G401.6 (cell line): ENCODE data around the gene CDH23.

Experiments used
- FAIRE-seq: peaks from 2 replicates; lab custom pipeline; 2012; peaks lifted over from hg19 to GRCh38; lab: Jason Lieb, UNC

Gene CDH23

DNA sequence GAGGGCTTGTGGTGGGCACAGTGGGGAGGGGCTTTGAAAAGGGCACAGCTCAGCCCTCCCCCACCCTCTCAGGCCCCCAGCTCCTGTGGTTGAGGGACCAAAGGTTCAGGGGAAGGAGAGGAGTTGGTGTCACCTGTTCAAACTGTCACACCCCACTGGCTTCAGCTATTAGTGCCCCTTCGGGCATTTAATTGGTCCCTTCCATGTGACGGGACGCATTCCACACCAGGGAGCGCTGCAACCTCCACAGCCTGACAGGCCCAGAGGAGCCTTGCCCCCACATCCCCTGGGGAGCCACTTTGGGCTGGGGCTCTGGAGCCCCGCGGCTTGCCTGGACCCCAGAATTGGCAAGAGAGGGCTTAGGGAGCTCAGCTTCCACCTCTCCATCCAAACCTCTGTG lies 247.2 kb downstream of the CDH23 start:
- FAIRE-seq: no peak

DNA sequence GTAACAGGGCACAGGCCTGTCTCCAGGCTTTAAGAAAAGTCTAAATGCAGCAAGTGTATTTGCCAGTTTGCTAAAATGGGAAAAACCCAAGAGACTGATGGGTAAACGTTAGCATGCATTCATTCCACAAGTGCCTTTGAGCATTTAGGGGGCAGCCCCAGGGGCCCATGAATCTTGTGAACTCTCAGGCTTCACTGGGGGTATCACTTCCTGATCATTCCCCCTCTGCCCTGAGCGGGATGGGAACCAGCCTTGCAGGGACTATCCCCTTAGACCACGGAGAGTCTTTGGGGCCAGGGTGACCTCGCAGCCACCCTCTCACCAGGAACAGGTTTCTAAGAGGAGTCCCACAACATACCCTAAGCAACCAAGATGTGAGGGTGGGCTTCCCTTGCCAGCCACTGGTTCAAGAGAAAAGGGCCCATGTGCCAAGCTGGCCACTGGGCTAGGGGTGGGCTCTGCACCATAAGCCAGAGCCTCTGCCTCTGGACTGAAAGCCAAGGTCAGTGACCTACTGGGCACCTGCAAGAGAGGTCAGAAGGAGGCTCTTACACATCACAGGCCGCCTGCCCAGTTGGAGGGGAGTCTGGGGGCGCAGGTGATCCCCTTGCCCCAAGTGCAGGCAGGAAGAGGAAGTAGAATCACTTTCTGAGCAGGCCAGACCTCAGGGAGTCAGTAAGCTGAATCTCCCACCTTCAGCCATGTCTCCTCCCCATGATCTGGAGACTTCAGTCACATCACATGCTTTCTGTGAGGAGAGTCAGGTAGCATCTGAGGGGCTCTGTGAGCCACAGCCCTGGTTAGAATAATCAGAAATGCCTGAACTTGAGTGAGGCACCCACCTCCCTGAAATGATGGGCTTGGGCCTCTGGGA lies 247.8 kb downstream of the CDH23 start:
- FAIRE-seq: no peak

DNA sequence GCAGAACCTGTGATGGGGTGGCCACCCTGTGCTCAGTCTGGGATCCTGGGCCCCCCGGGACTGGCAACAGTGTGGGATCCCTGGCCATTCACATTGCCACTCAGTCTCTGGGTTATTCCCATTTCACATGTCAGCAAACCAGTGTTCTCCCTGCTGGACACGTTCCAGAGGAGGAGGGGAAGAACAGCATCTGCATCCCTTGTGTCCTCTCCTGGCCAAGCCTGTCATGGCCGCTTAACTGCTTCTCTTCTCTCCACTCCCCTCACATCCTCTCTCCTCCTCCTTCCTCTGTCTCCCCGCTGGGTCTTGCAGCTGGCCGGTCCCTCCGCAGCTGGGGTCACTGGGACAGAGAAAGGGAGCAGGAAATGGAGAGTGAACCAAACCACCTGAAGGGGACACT lies 248.5 kb downstream of the CDH23 start:
- FAIRE-seq: no peak

DNA sequence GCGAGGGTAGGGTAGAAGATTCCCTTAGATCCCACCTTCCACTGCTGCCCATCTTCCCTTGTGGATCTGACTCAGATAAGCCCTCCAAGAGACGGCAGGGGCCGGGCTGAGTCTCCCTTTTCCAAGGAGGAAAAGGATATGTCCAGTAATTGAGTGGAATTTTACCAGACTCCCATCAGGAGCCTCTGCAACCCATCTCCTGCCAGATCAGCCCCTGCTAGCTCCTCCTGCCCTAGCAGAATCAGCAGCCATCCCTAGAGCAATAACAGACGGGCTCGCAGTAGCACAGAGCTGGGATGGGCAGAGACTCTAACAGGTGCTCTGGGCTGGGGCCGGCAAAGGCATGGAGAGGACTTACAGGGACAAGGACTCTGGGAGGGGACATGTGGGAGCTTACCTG lies 249.3 kb downstream of the CDH23 start:
- FAIRE-seq: no peak

DNA sequence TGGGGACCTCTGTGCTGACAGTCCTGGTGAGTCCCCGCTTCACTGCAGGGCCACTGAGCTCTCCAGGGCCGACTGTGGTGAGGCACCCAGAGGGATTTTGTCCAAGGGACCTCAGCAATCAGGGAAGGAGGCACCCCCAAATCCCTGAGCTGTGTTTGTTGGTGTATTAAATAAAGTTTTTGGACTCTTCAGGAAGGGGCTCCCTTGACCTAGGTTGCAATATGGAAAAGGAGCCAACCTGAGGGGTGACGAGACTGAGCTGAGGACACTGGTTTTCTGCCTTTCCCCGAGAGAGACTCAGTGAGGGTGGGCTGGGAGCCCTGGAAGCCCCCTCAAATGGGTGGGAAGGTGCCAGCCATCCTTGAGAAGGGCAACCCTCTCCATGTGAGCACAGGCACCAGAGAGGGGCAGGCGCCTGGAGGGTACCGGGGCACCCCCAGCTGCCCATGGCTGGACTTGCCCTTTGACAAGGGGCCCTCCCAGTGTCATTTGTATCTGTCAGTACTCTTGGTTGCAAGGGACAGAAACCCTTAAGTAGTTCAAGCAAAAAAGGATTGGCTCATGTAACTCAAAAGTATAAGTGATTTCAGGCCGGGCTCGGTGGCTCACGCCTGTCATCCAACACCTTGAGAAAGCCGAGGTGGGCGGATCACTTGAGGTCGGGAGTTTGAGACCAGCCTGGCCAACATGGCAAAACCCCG lies 250.0 kb downstream of the CDH23 start:
- no peak for FAIRE-seq

DNA sequence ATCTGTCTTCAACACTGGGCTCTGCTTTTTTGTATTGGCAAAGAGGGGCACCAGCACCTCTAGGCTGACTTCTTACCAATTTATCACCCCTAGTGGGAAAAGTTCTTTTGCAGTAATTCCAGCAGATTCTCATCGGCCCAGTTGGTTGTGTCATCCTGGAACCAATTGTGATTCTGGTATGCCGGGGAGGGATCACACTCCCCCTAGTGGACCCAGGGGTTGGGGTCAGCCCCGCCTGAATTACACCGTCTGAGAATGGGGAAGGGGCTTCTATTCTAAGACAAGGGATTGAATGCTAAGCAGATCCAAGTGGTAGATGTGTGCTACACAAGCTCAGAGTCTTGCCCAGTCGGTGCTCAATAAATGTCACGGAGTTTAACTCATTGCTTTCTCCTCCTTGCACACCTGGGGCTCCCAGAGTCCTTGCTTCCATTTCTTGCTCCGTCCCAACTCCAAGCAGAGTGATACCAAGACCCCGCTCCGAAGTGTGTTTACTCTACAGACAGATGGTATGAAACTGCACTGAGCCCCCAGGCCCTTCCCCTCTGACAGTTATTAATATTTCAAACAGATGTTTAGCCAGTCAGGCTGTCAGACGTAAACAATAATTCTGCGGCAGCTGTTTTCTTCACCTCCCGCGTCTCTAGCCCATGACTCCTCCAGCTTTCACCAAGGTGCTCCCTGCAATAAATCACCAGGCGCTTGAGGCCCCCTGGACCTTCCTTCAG lies 251.0 kb downstream of the CDH23 start:
- no peak for FAIRE-seq

DNA sequence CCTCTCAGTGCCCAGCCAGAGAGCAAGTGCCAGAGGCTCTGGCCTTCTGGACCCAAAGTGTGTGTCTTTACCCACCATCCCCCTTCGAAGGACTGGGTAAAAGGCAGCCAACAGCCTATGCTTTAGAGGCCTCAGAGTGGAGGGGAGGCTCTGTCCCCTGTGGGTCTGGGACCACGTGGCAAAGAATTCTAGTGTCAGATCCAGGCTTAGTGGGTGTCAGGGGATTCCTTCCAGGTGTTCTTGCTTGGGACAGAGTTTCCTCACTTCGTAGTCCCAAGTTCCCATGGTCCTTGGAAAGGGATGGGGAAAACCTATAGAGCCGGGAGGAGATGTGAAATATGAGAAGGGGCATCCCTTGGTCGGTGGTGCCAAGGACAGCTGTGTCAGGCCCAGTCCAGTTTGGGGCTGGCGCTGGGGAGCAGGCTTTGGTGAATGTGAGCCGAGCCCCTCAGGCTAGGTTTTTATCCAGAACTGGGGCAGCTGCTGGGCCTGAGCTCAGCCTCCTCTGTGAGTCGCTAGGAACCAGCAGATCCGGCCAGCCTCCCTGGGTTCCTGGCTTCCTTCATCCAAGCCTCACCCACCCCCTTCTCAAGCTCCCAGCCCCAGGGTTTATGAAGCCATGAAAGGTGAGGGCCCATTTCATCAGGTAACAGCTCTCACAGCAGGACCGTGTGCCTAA lies 251.7 kb downstream of the CDH23 start:
- FAIRE-seq: no peak

DNA sequence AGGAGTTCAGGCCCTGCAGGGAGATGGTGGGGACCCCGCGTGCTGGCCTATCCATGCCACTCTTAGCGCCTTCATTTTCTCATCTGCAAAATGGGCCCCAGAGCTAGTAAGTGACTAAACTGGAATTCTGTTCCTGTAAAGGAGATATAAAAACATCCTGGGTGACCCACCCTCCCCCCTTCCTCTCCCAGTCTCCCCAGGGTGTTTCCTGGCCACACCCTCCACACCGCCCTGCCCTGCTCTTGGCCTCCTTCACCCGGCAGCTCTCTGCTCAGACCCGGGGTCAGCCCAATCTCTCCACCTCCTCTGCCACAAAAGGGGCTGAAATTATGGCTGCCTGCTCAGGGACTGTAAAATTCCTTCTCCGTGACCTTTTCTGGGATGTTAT lies 252.2 kb downstream of the CDH23 start:
- no peak for FAIRE-seq

DNA sequence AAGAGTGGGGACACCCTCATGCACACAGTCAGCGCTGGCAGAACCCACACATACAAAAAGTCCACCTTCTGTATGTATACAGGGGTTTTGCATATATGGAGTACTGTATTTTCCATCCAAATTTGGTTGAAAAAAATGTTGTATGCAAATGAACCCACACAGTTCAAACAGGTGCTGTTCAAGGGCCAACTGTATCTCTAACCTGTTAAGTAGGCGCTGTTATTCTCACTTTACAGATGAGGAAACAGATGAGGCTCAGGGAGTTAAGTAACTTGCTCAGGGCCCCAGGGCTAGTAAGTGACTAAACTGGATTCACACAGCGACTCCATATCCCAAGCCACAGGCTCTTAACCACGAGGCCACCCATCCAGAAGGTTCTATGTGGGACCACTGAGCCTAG lies 252.9 kb downstream of the CDH23 start:
- no peak for FAIRE-seq

DNA sequence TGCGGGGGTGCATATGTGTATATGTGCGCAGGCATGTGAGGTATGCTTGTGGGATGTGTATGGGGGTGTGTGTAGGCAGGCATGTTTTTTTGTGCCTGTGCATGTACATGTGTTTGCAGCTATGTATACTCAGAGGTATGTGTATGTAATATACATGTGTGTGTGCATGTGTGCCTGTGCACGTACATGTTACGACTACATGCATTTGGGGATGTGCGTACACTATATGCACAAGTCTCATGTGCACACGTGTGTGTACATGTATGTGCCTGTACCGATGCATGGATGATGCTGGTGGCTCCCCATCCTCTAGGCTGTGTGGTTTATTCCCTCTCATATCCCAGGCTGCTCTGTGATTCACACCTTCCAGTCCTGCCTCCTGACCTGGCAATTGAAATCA lies 253.7 kb downstream of the CDH23 start:
- FAIRE-seq: no peak

DNA sequence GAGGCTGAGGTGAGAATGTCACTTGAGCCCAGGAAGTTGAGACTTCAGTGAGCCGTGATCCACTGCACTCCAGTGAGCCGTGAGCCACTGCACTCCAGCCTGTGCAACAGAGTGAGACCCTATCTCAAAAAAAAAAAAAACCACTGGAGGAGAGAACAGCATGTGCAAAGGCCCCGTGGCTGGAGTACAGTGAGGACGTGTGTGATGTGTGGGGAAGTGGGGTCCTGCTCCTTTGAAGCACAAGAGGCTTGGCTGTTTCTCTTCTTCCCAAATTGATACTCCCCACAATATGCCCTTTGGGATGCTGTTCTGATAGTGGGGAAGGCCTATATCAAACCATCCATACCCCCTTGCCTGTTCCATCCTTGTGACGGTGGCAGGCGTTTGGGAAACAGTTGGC lies 254.7 kb downstream of the CDH23 start:
- FAIRE-seq: no peak

DNA sequence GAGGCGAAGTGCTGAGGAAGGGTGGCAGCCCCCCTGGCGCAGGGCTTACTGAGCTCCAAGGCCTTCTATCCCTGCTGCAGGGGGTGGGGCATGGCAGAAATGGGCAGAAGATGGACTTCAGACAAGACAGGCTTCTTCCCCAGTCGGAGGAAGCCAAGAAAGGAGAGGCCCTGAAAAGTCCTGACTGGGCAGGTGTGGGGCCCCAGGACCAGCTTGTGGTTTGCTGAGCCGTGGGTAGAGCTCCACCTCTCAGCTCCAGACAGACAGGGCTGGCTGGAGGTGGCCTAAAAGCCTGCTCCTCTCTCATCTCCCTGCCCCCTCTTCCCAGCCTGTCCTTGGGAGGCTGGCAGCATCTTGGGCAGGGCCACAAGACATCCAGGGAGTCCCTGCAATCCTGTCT lies 255.2 kb downstream of the CDH23 start:
- FAIRE-seq: no peak

DNA sequence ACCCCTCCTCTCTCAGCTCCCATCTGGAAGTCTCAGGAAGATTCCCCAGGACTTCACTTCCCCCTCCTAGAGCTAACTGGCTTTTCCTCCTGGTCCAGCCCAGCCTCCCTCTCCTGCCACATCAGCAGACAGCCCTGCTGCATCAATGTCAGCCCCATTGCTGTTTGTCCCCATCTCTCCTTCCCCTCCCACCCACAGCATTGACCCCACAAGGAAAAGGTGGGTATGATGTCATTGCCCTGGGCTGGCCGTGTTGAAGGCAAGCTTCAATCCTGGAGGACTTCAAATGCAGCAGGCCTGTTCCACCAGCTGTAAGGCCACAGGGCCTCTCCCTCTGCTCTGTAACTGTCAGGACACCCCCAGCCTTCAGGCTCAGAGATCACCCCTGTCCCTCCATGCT lies 256.3 kb downstream of the CDH23 start:
- no peak for FAIRE-seq

DNA sequence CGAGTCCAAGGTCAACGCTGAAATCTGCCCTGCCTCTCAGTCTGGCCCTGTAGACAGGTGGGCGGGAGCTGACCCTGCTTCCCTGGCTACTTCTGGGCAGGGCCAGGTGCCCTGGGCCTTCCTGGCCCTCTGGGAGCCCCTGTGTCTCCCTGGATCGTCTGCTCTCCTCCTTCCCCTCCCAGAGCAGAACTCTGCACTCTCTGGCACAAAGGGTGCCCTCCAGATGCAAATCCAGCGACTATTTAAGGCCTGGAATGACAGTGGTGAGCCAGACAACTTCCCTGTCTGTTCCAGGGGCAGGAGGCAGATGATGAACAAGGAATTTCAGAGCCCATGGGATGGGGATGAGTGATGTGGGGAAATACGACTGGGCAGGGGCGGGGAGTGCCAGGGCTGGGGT lies 259.5 kb downstream of the CDH23 start:
- FAIRE-seq: no peak

DNA sequence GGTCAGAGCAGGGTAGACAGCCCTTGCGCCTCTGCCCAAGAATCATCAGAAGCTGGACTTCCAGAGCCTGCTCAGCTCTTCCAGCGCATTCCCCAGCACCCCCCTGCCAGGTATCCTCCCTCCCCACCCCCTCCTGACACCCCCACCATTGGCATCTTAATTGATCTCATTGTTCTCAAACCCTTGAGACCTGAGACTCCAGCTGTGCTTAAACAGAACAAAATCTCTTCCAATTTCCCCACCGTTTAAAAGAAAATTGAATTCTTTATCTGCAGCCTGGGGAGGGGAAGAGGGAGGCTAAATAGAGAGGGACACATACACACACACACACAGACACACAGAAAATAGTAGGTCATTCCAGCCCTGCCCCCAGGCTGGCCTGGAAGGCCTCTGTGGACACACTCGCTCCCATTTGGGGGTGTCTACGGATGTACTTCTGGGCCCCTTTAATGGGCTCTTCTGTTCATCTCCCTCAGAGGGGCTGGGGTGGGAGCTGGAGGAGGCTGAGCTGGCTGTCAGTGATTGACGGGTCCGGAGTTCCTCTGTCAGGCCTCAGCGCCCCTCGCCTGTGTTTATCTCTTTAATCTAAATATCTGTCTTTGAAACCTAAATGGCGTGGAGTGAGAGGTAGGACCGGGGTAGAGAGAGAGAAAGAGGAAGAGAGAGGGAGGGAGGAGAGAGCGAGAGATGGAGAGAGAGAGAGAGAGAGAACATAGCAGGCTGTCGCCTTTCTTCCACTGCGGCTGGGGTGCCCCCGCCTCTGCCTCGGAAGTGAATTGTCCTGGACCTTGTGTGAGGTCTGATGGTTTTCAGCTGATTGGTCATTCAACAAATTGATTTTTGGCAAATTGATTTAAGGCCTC lies 261.1 kb downstream of the CDH23 start:
- no peak for FAIRE-seq

DNA sequence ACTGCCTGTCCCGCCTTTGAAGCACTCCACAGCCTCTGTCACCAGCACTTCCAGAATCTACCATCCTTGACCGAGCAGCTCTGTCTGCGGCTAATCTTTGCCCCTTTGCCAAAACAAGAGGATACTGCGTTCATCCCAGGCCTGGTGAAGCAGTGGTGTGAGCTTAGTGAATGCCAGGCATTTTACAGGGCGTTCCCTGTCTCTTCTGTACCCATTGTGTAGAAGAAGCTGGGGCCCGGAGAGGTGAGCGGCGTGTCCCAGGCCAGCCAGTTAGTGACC lies 261.7 kb downstream of the CDH23 start:
- FAIRE-seq: no peak

DNA sequence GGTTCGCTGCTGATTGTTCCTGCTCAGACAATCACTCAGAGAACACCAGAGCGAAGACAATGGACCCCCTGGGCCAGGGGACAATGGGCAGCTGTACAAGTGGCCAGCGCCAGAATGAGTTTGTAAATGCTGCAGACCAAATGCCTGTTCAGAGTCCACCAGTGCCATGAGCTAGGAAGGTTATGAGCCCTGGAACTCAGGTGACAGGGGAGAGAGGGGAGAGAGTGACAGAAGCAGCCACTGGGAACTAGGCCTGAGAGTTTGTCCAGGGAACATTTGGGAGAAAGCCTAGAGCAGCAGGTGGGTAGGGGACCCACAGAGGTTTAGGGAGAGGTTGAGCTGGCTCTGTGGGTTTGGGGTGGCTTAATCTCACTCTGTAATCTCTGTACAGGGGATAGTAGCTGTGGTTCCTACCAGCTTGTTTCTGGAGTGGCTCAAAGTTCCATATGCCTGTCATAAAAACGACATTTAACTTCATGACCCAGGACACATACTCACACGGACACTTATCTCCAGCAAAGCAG lies 262.5 kb downstream of the CDH23 start:
- FAIRE-seq: no peak

DNA sequence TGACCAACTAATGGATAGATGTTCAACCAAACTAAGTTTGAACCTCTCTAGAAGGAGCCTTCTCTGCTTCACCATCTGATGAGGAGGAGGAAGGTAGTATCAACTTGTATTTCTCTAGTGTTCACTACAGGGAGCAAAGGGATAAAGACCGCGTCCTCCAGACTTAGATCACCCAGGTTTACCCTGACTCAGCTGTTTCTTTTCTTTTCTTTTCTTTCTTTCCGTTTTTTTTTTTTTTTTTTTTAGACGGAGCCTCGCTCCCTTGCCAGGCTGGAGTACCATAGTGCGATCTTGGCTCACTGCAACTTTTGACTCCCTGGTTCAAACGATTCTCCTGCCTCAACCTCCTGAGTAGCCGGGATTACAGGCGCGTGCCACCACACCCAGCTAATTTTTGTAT lies 263.0 kb downstream of the CDH23 start:
- FAIRE-seq: no peak

DNA sequence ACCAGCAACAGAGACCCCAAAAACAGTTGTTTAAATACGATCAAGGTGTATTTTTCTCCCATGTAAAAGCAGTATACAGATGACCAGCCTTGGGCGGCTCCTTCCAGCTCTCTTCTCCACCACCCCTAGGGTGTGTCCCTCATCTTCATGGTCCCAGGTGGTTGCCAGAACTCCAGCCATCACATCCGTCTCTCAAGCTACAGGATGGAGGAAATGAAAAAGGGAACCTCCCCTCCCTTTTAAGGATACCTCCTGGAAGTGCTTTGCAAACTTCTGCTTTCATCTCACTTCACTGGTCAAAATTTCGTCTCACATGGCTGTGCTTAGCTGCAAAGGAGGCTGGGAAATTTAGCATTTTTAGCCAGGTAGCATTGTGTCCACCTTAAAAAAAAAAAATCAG lies 263.6 kb downstream of the CDH23 start:
- FAIRE-seq: no peak

DNA sequence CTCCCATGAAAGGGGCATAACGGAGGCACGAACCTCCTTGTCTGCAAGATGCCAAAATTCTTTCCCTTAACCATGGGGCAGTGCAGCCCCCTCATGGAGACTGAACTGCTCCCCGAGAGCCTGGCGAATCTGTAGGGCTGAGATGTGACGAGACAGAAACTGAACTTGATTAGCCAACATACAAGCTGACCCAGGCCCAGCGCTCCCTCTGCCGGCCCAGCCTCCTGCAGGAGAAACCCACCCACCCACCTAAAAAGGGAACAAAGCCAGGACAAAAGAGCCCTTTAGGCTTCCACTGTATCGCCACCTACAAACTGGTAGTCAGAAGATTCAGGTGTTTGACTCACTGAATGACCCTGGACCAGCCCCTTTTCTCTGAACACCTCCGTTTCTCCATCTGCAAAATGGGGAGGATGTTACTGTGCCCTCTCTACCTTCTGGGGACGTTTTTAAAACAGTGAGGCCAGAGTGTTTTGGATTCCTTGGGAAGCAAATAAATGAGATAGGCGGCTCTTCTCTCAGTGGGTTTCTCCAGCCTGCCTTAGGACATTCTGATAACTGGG lies 264.4 kb downstream of the CDH23 start:
- no peak for FAIRE-seq

DNA sequence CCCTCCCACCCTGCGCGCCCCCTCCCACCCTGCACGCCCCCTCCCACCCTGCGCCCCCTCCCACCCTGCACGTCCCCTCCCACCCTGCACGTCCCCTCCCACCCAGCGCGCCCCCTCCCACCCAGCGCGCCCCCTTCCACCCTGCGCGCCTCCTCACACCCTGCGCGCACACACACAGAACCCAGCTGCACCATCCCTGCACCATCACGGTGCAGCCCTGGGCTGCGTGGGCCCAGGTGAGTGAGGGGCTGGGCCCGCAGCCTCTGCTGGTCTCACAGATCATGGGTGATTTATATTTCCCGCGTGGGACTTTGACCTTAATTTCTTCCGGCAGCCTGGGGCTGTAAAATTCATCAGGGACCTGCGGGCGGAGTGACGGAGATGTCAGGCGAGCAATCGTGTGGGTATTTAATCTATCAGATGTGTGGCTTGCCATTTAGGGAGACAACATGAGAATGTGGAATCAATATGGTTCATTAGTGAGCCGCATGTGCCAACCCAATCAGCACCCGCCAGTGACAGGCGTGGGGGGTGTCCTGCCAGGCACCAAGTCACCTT lies 265.1 kb downstream of the CDH23 start:
- FAIRE-seq: no peak
